NT2/D1 (cell line): ENCODE data around the gene HFM1.

Experiments
- SUZ12 ChIP-seq: IDR thresholded peaks from 2 replicates; pipeline ENCODE4 v1.6.1; 2011; ENCODE audit not compliant: insufficient read length, insufficient read depth; ENCODE audit errors: extremely low read depth
- YY1 ChIP-seq: IDR thresholded peaks from 2 replicates; pipeline ENCODE4 v1.6.1; 2011; ENCODE audit not compliant: insufficient read length, insufficient read depth
- ZNF274 ChIP-seq: IDR thresholded peaks from 2 replicates; pipeline ENCODE4 v1.6.1; 2011; ENCODE audit warnings: mild to moderate bottlenecking, low read depth, low read length

DNA sequence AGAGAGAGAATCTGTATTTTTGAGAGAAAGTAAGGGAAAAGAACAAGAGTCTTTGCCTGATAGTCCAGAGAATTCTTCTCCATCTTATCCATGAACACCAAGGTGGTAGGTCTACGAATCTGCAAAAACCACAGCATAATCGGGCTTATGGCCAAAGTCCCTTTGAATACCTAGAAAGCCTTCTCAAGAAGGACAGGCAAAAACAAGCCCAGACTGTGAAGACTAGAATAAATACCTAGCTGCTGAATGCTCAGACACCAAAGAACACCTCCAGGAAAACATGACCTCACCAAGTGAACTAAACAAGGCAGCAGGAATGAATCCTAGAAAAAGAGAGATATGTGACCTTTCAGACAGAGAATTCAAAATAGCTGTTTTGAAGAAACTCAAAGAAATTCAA, 79.2 kb downstream of the HFM1 start:
- TF ChIP-seq SUZ12: no peak
- no peak for TF ChIP-seq YY1
- no peak for TF ChIP-seq ZNF274
